Measurements from ENCODE around the gene TSEN34.
"Not testable (repeated sequence)": the region's sequence is repeated elsewhere in the genome, so short reads cannot be mapped to it uniquely, and the experiment has no call there.

The TSEN34 gene

DNA sequence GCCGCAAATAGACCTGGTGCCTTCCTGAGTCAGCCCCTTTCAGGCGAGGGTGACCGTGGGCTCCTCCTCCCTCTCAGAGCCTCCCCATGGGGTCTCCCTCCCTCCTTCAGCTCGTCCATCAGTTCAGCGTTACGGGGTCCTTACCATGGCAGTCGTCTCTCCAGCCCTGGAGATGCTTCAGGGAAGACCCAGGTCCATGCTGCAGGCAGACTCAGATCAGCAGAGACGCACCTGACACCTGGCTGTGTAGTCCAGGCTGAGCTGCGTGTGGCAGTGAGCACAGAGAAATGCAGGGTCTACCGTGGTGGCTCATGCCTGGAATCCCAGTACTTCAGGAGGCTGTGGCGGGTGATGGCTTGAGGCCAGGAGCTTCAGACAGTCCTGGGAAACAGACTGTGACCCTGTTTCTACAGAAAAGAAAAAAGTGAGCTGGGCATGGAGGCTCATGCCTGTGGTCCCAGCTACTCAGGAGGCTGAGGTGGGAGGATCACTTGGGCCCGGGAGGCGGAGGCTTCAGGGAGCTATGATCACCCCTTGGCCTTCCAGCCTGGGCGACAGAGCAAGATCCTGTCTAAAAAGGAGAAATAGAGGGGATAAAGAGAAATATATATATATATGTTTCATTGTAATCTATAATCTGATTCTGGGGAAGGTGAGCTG lies 32.3 kb downstream of the TSEN34 start:
- H3K27ac ChIP-seq; H3K27me3 ChIP-seq (ENCODE audit: insufficient read depth, low read depth, severe bottlenecking); H3K36me3 ChIP-seq; H3K9me3 ChIP-seq (ENCODE audit: severe bottlenecking); H3K4me3 ChIP-seq (ENCODE audit: low read depth, low read length); DNase-seq: not testable (repeated sequence)

- DNase-seq; H3K36me3 ChIP-seq; H3K4me3 ChIP-seq (ENCODE audit: low read depth, low read length); H3K27ac ChIP-seq; H3K9me3 ChIP-seq (ENCODE audit: severe bottlenecking); H3K27me3 ChIP-seq (ENCODE audit: insufficient read depth, low read depth, severe bottlenecking): not testable (repeated sequence)
Measured at GRCh38 chr19:54223937-54224281, 32.8 kb downstream of the TSEN34 start.

DNA sequence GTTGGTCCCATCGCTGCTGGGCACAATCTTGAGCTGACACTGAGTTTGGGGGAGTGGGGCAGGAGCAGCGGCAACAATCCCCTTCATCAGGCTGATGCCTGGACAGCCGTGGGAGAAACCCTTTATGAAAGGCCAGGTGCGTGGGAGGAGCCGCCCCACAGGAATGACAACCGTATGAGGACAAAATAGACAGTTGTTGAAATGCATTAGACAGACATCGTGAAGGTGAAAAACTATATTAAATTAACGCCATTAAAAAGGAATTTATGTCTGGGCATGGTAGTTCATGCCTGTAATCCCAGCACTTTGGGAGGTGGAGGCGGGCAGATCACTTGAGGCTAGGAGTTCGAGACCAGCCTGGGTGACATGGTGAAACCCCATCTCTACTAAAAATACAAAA lies 33.5 kb downstream of the TSEN34 start:
- H3K27ac ChIP-seq; H3K4me3 ChIP-seq (ENCODE audit: low read depth, low read length); H3K36me3 ChIP-seq; H3K27me3 ChIP-seq (ENCODE audit: insufficient read depth, low read depth, severe bottlenecking); DNase-seq; H3K9me3 ChIP-seq (ENCODE audit: severe bottlenecking): not testable (repeated sequence)

DNA sequence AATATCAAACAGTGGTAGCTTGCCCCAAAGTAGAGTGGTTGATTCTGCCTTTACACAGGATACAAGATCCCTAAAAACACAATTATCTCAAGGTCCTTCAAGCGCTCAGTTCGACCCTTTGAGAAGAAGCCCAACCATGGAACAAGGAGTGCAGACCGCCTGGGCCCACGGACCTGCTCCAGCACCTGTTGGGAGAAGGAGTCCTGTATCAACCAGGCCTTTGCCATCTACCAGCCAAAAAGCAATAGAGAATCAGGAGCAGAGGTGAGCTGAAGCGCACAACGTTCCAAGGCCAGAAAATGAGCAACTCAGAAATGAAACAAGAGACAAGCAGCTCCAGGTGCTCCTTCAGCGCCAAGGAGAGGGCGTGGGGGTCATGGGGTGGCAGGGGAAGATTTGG lies 38.0 kb downstream of the TSEN34 start:
- no peak overlapping the region for H3K4me3 ChIP-seq (ENCODE audit: low read depth, low read length)
- H3K9me3 ChIP-seq (ENCODE audit: severe bottlenecking), result peaks cover 9% of the 10 kb centered on the region
- H3K27me3 ChIP-seq (ENCODE audit: insufficient read depth, low read depth, severe bottlenecking), result peaks cover 12% of the 10 kb centered on the region
- H3K36me3 ChIP-seq, result no peaks in the 10 kb centered on the region
- TF ChIP-seq CTCF (IDR thresholded peaks at IDR 0.05; ENCODE audit: low read depth, low read length), result no peak
- no peak overlapping the region for H3K27ac ChIP-seq
- DNase-seq, result no peak

DNA sequence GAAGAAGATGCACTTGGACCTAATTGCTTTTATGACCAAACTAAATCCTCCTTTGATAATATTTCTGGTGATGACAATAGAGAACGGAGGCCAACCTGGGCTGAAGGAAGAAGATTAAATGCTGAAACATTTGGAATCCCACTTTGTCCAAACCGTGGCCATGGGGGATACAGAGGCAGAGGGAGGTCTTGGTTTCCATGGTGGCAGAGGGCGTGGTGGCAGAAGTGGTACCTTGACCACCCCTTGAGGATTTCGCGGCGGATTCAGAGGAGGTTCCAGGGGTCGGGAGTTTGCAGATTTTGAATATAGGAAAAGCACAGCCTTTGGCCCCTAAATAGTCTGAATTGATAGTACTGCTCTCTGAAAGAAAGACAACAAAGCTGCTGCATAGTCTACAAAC lies 38.9 kb downstream of the TSEN34 start:
- Histone ChIP-seq H3K4me3 (ENCODE audit: low read depth, low read length) (no peak overlapping the region), H3K27ac (no peak overlapping the region), H3K36me3 (no peaks in the 10 kb centered on the region), H3K27me3 (ENCODE audit: insufficient read depth, low read depth, severe bottlenecking) (peaks cover 13% of the 10 kb centered on the region), H3K9me3 (ENCODE audit: severe bottlenecking) (peaks cover 13% of the 10 kb centered on the region)
- TF ChIP-seq CTCF (IDR thresholded peaks at IDR 0.05; ENCODE audit: low read depth, low read length), result no peak
- DNase-seq, result no peak

GRCh38 chr19:54231077-54231931 lies 40.2 kb downstream of the TSEN34 start:
- Histone ChIP-seq H3K27ac (no peak overlapping the region), H3K4me3 (ENCODE audit: low read depth, low read length) (no peak overlapping the region), H3K27me3 (ENCODE audit: insufficient read depth, low read depth, severe bottlenecking) (peaks cover 15% of the 10 kb centered on the region), H3K36me3 (no peaks in the 10 kb centered on the region), H3K9me3 (ENCODE audit: severe bottlenecking) (peaks cover 14% of the 10 kb centered on the region)
- TF ChIP-seq CTCF (IDR thresholded peaks at IDR 0.05; ENCODE audit: low read depth, low read length), result peak; percentile 88
- peak; percentile 81 for DNase-seq

DNA sequence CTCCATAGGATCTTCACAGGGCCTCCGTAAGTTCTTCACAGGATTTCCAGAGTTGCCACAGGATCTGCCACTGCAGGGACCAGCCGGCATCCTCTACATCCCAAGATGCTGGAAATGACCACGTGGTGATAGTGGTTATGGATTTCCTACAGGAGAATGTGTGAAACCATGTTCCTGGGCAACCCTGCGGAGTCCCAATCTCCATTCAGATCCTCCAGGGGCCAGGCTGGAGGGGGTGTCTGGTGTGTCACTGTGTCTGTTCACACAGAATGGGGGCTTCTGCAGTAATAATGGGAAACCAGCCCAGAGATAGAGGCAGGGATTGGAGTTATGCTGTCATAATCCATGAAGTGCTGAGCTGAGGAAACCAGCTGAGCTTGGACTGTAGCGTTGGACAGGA lies 42.8 kb downstream of the TSEN34 start:
- H3K27me3 ChIP-seq (ENCODE audit: insufficient read depth, low read depth, severe bottlenecking), result peaks cover 42% of the 10 kb centered on the region
- no peak for TF ChIP-seq CTCF (IDR thresholded peaks at IDR 0.05; ENCODE audit: low read depth, low read length)

DNA sequence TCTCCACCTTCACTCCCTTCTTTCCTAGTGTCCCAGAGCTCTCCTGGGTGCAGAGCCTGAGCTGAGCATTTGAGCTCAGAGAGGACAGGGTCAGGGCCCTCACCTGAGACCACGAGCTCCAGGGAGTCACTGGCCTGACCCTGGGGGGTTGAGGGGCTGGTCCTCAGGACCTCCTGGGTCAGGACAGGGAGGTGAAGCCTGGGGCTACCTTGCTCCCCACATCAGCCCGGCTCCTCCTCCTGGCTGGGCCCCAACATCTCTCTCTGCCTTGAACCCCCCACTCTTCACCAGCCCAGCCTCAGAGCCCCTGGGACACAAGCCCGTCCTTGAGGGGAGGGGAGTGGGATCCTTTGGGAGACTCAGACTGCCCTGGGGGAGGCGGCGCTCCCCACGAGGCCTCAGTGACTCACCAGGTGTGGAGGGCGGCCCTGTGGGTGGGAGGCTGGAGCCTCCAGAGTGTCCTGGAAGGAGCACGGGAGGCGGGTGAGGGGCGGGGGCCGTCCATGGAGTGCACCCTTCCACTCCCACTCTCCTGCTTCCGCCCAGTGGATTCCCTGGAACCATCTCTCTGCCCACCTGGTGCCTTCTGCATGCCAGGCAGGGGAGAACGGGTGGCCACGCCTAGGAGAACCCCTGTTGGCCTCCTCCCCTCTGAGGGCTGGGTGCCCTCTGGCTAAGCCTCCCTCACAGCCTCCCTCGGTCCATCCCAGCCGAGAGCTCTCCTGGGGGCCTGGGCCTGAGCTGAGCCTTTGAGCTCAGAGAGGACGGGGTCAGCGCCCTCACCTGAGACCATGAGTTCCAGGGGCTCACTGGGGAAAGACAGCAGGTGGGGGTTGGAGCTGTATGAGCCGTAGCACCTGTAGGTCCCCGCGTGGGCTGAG lies 48.6 kb downstream of the TSEN34 start:
- H3K9me3 ChIP-seq (ENCODE audit: severe bottlenecking); H3K27ac ChIP-seq; H3K4me3 ChIP-seq (ENCODE audit: low read depth, low read length); DNase-seq; H3K36me3 ChIP-seq: not testable (repeated sequence)
- peaks cover 37% of the 10 kb centered on the region for H3K27me3 ChIP-seq (ENCODE audit: insufficient read depth, low read depth, severe bottlenecking)

More for the DNA sequence above, 42.8 kb downstream of the TSEN34 start:
- Histone ChIP-seq H3K9me3 (ENCODE audit: severe bottlenecking) (peaks cover 8% of the 10 kb centered on the region), H3K36me3 (no peaks in the 10 kb centered on the region), H3K27ac (no peak overlapping the region), H3K4me3 (ENCODE audit: low read depth, low read length) (no peak overlapping the region)
- no peak for DNase-seq

- H3K4me3 ChIP-seq (ENCODE audit: low read depth, low read length); H3K27ac ChIP-seq; H3K9me3 ChIP-seq (ENCODE audit: severe bottlenecking); H3K36me3 ChIP-seq; DNase-seq: not testable (repeated sequence)
- H3K27me3 ChIP-seq (ENCODE audit: insufficient read depth, low read depth, severe bottlenecking), result peaks cover 42% of the 10 kb centered on the region
Measured at GRCh38 chr19:54240372-54241336, 49.5 kb downstream of the TSEN34 start.

Data from WERI-Rb-1 (cell line).